ENCODE measurements around the gene IL2RA.

The IL2RA gene

DNA sequence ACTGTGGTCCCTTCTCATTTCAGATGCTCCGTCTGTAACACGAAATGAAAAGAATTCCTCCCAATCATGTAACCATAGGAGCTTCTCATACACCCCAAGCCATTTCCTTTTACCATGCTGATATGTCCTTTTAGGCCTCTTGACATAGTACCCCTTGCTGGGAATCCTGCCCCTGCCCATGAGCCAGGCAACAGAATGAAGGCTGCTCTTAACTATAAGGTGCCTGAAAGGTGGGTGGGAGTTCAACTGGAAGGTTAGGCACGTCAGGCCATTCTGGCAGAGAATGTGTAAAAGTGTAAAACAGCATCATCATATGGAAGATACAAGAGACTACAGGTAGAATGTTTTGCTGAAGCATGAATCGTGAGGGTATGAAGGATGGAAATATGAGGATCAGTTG lies 22.5 kb downstream of the IL2RA start:
- no peak for DNase-seq (ENCODE audit: low read depth, low spot score)

DNA sequence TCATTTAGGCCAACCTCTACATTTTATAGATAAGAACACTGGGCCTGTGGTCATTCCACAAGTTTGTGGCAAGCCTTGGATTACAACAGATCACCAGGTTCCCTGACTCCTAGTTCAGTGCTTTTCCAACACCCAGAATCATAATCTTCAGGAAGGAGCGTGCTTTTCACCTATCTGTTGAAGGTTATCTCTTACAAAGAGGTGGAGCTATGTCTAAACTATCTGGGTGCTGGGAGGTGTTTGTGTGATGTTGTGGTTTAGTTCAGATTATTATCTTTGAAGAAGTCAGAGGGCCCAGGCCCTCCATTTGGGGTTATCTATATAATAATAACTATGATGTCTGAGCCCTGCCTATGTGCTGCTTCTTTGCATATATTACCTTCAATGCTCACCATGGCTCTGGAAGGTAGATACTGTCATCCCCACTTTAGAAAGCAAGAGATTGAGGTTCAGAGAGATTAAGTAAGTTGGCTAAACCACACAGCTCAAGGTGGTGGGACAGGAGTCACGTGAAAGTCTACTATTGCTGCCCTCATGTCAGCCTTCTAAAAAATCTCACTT lies 24.0 kb downstream of the IL2RA start:
- DNase-seq (ENCODE audit: low read depth, low spot score) = no peak

DNA sequence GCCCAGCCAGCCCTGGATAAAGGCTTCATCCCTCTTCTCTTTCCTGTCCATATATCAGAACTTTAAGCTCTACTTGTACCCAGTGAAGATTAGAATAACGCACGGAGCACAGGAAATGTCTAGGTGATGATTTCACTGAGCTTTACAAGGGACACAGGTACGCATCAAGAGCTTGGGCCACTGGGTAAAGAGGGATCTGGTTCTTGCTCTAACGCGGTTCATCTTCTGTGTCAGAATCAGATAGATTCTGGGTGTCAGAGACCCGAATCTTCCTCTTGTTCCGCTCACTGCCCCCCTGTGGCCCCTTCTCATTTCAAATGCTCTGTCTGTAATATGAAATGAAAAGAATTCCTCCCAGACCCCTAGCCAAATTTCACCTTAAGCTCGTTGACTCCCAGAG lies 24.7 kb downstream of the IL2RA start:
- no peak for DNase-seq (ENCODE audit: low read depth, low spot score)

DNA sequence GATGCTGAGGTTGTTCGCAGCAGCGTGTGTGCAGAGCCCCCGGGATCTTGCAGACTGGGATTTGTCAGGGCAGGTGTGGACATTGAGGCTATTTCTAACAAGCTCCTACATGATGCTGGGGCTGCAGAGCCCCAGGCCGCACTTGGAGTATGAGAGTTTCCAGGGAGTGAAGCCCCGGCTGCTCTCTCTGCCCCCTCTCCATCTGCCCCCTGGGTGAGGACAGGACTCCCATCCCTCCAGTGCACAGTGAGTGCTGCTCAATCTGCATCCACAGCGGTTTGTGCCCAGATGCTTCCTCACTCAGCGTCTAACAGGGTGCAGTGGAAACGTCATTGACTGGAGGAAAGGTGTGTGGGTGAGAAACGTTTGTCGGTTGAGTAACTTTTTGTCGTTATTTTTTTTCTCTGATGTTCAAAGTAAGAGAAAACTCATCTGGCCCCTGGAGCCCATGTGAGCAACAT lies 25.3 kb downstream of the IL2RA start:
- no peak for DNase-seq (ENCODE audit: low read depth, low spot score)

DNA sequence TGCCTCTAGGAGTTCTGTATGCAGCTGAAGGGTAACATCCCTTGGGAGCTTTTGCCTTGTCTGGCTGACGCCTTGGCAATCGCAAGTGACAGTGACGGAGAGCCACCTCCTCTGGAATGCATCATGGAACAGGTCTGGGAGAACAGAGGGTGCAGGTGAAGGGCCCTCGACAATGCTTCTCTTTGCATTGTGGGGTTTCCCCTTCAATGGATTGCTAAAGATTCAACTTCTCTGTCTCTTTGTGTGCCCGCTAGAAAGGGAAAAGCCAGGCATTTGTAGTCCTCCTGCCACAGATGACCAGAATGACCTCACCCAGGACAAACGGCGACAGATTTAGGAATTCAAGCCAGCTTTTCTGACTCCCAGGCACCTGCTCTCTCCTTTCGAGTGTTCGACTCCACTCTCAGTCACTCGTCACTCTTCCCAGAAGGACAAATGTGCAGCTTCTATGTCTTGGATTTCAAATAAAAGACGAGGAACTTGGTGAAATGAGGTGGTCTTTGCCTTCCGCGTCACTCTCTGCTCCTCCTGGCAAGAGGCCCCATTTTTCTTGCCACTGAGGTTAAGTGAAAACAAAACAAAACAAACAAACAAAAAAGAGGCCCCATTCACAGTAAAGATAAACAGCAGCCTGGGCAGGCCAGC lies 26.1 kb downstream of the IL2RA start:
- no peak for DNase-seq (ENCODE audit: low read depth, low spot score)

DNA sequence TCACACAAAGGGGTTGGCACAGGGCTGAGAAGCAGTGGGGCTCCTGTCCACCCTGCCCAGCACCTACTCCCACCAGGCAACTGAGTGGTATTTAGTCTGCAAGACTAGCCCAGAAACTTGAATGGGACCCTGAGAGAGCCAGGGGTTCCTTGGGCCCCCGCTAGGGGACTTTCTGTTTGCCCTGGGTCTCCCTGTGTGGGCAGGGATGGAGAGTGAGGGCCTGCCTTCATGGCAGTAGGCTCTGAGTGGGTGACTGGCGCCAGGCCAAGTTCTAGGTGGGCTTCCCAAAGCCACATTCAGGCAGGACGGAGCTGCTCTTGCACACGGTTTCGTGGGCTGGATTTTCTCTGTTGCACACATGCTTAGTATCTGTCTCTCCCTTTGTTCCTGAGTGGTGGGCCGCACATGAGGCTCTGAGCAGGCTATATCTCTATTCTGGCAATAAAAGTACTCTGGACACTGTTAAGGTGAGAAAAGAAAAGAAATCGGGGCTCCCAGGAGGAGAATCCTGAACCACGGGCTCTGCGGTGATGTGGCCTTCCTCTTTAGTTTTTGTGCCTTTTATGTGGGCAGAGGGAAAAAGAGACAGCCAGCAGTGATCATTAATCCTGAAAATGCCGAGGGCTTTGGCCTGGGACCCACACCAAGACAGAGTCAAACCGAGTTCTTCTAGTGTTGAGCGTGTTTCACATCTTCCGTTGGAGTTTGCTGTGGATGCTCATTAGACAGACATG lies 26.9 kb downstream of the IL2RA start:
- no peak for DNase-seq (ENCODE audit: low read depth, low spot score)

DNA sequence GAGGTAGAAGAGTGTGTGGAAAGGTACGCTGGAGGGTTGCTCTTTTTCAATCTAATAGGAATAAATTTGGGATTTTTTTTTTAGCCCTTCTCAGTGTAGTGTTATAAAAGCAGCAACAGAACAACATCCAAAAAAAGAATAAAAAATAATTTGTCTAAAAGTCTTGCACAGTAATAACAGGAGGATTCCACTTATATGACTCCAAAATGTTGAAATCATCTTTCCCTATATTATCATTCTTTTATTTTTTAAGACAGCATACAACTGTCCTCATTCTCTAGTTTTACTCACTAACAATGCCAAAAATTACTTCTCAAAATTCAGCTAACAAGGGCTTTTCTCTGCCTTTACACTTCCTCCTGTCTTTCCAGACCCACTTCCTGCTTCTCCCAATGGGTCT lies 27.8 kb downstream of the IL2RA start:
- no peak for DNase-seq (ENCODE audit: low read depth, low spot score)

DNA sequence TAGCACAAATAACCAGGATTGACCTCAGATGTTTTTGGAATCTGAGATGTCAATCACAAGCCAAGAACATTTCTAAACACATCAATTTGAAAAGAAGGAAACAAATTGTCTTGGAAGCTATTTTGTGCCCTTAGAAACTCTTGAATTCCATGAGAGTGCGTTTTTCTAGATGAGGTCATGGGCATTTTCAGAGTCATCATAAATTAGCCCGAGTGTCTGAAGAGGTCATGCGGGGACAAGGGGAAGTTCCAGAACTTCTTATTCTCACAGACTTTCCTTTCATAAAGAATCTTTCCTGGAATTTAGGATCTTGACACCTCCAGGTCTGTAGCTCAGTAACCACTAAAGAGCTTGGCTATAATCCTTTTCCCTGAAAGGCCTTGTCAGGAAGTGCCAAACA lies 28.2 kb downstream of the IL2RA start:
- DNase-seq (ENCODE audit: low read depth, low spot score) = no peak

DNA sequence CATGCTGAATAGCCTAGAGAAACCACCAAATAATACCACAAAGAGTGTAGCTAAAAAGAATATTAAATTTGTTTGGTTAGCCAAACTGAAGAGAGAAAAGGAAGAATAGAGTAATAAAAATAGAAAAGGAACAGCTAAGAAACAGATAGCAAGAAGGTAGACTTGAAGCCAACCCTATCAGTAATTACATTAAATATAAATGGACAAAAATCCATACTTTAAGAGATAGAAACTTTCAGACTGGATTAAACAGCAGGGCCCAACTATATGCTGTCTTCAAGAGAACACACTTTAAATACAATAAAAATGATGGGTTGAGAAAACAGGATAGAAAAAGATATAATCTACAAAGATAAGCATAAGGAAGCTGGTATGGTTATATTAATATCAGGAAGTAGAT lies 31.2 kb downstream of the IL2RA start:
- DNase-seq (ENCODE audit: low read depth, low spot score) = no peak

DNA sequence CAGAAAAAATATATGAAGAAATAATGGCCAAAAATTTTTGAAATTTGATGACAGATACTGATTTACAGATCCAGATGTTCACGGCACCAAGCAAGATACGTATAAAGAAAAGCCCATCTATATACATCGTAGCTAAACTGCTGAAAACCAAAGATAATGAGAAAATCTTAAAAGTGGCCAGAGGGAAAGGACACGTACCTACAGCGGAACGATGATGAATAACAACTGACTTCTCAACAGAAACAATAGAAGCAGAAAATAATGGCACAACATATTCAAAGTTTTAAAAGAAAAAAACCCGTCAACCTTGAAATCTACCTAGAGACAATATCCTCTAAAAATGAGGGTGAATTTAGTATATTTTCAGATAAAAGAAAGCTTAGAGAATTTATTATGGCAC lies 31.9 kb downstream of the IL2RA start:
- no peak for DNase-seq (ENCODE audit: low read depth, low spot score)

DNA sequence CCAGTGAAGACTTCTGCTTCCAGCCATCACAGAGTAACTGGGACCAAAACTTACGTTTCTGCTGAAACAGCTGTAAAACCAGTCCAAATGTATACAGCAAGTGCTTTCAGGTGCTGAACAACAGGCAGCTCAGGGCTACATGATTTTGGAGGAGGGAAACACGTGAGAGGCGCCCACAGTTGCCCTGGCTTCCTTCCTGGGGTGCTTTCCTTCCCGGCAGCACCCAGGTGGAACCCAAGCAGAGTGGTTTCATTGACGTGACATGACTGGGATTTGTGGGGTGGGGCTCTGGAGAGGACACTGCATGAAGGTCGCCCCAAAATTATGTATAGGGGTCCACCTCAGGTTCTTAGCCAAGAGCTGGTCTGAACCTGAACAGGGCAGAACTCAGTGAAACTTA lies 34.2 kb downstream of the IL2RA start:
- no peak for DNase-seq (ENCODE audit: low read depth, low spot score)

DNA sequence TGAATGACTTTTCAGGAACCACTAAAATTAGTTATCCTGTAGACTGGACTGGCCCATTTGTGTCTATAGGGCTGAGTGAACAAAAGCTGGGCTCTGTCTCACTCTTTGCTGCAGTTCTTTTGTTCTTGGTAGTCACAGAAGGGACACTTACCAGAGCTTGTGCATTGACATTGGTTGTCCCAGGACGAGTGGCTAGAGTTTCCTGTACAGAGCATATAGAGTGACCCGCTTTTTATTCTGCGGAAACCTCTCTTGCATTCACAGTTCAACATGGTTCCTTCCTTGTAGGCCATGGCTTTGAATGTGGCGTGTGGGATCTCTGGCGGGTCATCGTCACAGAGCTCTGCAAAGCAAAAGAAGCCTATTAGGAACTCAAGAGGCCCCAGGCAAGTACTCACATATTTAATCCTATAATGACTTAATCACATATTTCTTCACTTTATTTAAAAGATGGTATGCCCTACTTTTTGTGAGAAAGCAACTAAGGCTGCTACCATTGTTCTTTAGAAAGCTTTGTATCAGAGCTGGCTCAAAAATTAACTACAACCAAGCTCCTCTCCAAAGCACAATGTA lies 36.4 kb downstream of the IL2RA start:
- no peak for DNase-seq (ENCODE audit: low read depth, low spot score)

DNA sequence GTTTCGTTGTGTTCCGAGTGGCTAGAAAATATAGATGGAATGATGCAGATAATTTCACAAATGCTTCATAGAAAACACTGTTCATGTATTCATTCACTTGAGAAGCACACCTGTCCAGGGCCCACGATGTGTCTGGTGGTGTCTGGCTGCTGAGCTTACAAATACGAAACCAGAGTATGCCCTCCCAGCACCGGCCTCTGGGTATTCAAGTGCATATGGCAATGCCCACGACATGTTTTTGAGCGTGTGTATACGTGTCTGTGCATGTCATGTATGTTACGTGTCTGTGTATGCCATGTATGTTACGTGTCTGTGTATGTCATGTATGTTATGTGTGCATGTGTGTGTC lies 37.9 kb downstream of the IL2RA start:
- no peak for DNase-seq (ENCODE audit: low read depth, low spot score)

DNA sequence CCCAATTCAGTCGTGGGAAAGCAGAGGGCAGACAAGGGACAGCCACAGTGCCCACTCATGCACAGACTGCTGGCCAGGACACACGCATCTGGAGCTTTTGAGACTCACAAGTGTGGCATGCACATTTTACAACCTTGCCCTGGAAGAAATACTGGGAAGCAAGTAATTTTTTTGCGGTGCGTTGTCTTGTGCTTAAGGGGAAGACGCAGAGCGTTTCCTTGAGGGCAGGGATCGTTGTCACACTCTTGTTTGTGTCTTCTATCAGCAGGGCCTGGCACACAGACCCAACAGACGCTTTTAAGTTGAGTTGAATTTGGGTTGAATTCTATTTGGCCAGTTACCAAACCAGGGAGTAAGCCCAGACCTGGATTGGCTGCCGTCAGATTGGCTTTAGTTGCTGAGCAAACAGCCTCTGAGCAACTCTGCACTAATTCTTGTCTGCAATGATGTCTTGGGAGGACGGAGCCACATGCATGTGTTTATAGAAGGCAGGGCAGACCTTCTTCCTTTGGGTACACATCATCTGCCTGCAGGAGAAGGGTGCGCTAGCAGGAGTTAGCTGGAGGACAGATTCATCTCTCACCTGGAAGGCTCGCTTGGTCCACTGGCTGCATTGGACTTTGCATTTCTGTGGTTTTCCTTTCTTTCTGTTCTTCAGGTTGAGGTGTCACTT lies 38.4 kb downstream of the IL2RA start:
- no peak for DNase-seq (ENCODE audit: low read depth, low spot score)

DNA sequence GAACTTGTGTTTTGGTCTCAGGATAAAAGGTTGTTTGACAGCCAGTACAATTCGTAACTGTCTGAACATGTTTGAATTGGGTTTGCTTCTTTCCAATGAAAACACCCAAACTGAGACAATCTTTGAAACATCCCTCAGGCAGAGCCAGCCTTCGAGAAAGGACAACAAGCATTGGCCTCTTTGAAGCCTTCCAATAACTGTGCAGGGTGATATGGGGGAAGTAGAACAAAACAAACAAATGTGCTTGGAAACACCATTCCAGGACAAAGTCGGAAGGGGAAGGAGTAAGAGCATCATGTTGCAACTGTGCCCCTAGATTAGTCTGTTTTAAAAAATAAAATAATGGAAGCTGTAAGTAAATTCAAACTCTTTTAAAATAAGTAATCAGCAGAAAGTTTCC lies 39.5 kb downstream of the IL2RA start:
- DNase-seq (ENCODE audit: low read depth, low spot score) = no peak

DNA sequence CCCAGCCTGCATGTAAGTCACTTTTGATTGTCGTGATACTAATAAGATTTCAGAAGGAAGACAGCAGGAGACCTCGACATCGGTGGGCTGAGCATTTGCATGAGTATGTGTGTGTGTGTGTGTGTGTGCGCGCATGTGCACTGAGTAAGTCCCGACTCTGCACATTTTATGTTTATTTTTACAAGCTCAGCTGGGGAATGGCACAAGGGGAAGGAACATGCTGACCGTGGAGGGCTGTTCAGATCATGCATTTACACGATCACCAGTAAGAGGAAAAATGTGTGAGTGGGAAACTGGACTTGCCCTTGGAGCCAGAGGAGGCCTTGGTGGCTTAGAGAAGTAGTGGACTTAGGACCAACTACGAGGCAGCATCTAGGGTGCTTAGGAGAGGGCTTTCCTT lies 41.3 kb downstream of the IL2RA start:
- DNase-seq (ENCODE audit: low read depth, low spot score) = no peak

DNA sequence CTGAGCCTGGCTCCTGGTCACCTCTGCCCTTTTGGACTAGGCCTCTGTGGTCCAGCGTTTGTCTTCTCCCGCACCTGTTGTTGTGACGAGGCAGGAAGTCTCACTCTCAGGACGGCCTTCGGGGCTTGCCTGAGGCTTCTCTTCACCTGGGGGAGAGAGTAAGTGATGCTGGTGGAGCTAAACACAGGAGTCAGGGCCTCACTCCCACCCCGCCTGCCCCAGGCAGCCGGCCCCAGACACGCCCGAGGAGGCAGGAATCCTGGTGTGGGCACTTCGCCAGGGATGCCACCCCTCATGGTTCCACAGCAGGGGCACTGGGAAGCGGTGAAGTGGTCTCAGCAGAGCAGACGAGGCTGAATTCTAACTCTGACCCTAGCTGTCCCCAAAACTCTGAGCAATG lies 42.4 kb downstream of the IL2RA start:
- DNase-seq (ENCODE audit: low read depth, low spot score) = no peak

DNA sequence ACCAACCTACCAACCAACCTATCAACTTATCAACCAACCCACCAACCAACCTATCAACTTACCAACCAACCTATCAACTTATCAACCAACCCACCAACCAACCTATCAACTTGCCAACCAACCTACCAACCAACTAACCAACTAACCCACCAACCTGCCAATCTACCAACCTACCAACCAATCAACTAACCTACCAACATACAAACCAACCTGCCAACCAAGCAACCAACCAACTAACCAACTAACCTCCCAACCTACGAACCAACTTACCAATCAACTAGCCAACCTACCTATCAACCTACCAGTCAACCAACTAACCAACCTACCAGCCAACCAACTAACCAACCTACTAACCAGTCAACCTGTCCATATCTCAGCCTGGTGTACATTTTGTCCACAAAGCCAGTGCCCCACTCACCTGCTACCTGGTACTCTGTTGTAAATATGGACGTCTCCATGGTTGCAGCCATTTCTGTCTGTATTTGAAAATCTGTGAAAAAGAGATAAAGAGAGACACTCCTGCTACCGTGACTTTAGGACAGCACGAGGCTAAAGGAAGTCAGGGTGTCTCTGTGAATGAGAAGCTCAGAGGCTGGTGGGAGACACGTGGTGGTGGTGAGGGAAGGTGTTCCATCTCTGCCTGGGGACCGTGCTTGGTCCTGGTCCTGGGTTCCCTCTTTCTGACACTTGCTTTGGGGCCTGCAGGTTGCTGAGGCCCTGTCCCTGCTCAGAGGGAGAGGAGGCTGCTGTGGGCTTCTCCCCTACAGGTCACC lies 43.0 kb downstream of the IL2RA start:
- no peak for DNase-seq (ENCODE audit: low read depth, low spot score)

DNA sequence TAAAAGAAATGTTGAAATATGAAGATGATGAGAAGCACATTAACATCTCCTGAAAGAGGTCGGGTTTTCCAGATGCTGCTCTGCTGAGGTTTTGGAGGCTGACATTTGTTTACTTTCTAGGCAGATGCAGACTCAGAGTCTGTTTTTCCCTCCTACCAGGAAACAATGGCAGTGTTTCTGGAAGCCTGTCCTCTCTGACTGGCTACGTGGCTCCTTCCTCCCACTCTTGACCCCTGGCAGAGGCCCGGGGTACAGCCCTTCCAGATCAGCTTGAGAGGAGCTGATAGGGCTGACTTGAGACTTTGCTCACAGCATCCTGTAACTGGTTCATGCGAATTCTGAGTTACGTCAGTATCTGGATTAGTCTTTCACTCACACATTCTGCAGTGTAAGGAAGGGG lies 43.7 kb downstream of the IL2RA start:
- DNase-seq (ENCODE audit: low read depth, low spot score) = no peak

DNA sequence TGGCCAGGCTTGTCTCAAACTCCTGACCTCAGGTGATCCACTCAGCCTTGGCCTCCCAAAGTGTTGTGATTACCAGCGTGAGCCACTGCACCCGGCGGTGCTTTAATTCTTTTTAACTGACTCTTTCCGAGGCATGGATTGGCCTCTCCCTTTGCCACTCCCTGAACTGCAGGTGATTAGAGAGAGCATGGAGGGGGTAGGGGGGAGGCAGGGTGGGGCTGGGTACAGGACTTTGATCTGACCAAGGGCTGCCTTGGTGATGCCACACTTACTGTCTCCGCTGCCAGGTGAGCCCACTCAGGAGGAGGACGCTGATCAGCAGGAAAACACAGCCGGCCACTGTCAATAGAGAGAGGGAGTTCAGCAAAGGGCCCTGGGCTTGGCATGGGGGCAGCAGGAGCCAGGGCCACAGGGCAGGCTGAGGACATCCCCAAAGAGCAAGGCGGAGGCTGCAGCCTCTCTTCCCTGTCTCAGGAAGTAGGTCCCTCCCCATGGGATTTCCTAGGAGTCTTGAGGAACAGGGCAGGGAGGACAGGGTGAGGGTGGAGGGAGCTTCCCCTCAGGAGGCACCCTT lies 44.3 kb downstream of the IL2RA start:
- no peak for DNase-seq (ENCODE audit: low read depth, low spot score)

DNA sequence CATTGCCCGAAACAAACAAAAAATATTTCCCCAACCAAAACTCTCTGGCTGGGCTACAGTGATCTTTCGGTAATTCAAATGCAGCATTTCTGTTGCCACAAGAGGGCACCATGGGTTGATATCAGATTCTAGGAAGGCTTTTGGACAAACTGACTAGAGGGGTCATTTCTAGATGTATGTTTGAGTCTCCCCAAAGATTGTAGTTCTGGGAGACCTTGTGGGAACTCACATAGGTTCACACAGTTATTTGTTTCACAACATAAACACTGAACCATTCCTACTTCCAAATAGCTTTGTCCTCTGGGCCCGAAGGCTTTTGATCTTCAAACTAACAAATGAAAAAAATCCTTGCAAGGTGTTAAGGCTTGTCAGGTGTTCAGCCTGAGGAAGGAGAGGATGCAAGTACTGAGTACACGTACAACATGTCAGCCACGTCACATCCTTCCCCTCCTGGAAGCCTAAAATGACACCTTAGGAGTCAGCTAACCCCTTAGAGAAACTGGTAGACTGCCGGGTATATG lies 47.9 kb downstream of the IL2RA start:
- DNase-seq (ENCODE audit: low read depth, low spot score) = peak; percentile 28
